22Rv1 (cell line): ENCODE results near the gene RPS25.
"Not testable (repeated sequence)": the region's sequence is repeated elsewhere in the genome, so short reads cannot be mapped to it uniquely, and the experiment has no call there.

Experiments used
- H3K27ac ChIP-seq: fragments of 450-650 bp; 2 replicates; pipeline ENCODE4 v1.5.1; 2017
- CTCF ChIP-seq: fragments of 450-650 bp; IDR thresholded peaks from 2 replicates; pipeline ENCODE4 v1.5.1; 2017; ENCODE audit warnings: mild to moderate bottlenecking
- ZFX ChIP-seq: fragments of 450-650 bp; IDR thresholded peaks from 2 replicates; pipeline ENCODE4 v1.6.1; 2017; ENCODE audit warnings: antibody characterized with exemption, borderline replicate concordance

RPS25 gene

GRCh38 chr11:118973985-118974384 is 44.2 kb downstream of the RPS25 start:
- TF ChIP-seq CTCF (no peak), ZFX (no peak)
- no peak overlapping the region for H3K27ac ChIP-seq

- TF ChIP-seq CTCF (no peak), ZFX (no peak)
- no peak within 1 kb of the TSS for H3K27ac ChIP-seq
Measured at GRCh38 chr11:118971646-118972045, 46.5 kb downstream of the RPS25 start, which contains the start of gene FOXR1. Gene FOXR1, plus strand, starts transcription at chr11:118971761. Its CDS starts 171 bp downstream, at chr11:118971932.

- not testable (repeated sequence) for H3K27ac ChIP-seq
Measured at GRCh38 chr11:118969508-118969907, 48.6 kb downstream of the RPS25 start.
